Stimulated activated CD4-positive, alpha-beta T cell treated with anti-CD3 and anti-CD28 coated beads, Interleukin-12 subunit alpha, Interleukin-12 subunit beta, amount 100 ng/mL, for 4 hours (primary cell): Measurements from ENCODE around the gene MITF.
"Not testable (repeated sequence)": the region's sequence is repeated elsewhere in the genome, so short reads cannot be mapped to it uniquely, and the experiment has no call there.

Experiments used
- DNase-seq: peaks from one replicate; pipeline ENCODE4 v3.0.0-alpha.2; 2020

MITF gene

DNA sequence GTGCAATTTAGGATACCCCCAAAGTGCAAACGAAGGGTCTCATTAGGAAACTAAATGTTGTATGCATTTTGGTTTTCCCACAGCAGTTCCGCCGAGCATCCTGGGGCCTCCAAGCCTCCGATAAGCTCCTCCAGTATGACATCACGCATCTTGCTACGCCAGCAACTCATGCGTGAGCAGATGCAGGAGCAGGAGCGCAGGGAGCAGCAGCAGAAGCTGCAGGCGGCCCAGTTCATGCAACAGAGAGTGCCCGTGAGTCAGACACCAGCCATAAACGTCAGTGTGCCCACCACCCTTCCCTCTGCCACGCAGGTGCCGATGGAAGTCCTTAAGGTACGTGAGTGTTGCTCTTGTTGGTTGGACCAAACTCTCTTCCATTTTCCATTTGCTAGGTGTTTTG, 139.8 kb downstream of the MITF start:
- DNase-seq = no peak

DNA sequence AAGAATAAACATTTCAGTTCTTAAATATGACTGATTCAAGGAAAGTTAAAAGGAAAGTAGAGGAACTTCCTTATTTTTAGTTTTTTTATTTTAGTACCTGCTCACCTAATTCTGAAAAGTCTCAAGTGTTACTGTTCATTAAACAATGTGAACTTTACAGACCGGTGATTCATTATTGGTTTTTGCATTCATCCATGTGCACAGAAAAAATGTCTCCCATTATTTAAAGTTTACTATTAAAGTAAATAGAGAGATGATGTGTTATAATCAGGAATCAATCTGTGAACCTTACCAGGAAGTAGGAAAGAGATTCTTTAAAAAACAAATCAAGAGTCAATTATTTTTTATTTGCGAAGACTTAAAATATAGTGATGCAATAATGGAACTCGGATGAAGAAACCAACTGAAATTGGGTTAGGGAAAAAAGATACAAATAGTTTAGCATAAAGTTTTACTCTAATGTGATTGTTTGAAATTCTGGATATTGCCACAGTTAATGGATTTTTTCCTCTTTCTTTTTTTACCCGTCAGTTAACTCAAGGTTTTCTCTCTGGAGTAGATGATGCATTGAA, 140.9 kb downstream of the MITF start:
- no peak for DNase-seq

- no peak for DNase-seq
Measured at GRCh38 chr3:69881051-69881450, 141.8 kb downstream of the MITF start.

DNA sequence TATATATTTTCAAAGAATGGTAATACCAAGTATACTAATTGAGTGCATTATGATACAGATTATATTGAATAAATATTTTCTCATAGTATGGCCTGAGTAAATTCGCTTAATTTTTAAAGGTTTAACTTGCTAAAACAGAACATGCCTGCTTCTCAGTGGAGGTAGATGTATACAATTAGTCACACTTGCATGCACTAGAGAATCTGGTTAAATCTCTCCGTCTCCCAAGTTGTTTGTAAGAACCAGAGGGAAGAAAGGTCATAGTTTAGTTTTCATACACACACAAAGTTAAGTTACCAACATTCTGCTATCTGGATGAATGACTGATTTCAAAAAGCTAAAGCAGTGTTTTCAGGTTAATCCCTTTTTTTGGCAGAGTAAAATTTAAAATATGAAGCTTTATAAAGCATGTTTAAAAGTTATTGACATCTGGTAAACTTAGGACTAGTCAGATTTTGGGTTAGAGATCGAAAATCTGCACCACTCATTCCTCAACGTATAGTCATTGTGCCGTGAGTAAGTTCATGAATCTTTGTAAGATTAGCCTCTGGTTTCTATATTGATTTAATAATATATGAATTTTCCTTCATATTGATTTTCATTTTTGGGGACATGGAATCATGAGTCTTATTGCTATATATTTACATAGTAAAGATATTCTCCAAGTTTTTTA, 142.6 kb downstream of the MITF start:
- DNase-seq = no peak

DNA sequence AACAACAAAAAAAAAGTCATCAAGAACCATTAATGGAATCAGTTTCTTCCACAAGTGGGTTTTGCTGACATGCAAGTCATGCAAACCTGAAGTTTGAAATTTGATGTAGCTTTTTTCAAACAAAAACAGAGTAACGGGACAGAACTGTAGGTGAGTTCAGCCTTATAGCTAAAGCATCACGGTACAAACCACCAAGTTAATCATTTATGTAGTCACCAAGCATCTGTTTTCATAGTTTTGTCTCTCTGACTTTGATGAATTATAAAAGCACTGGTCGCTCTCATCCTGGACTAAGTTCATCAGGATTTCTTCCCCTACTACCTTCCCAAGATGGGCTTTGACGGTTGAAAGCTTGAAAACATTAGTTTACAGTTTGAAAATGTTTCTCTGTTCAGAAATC, 143.3 kb downstream of the MITF start:
- DNase-seq = no peak

GRCh38 chr3:69888040-69888942, 149.0 kb downstream of the MITF start:
- DNase-seq = no peak

GRCh38 chr3:69888943-69889315, 149.7 kb downstream of the MITF start:
- no peak for DNase-seq

- DNase-seq = no peak
Measured at GRCh38 chr3:69890084-69890483, 150.8 kb downstream of the MITF start.

- DNase-seq = no peak
Measured at GRCh38 chr3:69890691-69891090, 151.4 kb downstream of the MITF start.

GRCh38 chr3:69892706-69893105, 153.4 kb downstream of the MITF start:
- DNase-seq = no peak

DNA sequence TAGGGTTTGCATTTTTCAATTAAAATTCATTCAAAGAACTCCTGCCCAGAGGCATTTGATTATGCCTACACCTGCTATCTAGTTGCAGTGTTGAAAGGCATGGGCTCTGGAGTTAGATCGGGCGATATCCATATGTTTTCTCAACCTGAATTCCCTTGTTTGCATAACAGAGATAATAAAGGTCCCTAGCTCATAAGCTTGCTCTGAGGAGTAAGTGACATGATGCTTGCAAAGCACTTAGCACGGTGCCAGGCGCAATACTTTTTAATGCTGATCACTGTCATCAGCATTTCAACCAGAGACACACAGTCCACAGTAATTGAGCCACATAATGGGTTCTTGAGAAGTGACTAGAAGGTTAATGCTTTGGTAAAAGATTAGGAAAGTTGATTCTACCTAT, 154.0 kb downstream of the MITF start:
- DNase-seq = no peak

DNA sequence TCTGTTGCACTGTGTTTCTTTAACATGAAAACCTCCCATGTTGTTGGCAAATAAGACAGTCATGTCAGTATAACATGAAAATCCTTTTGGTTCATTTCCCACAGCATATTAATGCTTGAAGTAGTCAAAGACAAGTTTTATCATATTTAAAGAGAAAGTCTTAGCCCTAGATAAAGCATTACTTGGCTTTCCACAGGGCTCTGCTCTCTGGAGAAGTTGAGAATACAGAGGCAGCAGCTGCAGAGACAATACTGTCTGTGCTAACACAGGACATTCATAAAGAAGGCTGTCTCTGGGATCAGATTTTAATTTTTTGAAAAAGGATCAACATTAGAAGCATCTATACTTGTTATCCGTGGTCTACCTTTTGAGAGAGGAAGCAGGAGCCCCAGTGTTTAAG, 156.8 kb downstream of the MITF start:
- no peak for DNase-seq

DNA sequence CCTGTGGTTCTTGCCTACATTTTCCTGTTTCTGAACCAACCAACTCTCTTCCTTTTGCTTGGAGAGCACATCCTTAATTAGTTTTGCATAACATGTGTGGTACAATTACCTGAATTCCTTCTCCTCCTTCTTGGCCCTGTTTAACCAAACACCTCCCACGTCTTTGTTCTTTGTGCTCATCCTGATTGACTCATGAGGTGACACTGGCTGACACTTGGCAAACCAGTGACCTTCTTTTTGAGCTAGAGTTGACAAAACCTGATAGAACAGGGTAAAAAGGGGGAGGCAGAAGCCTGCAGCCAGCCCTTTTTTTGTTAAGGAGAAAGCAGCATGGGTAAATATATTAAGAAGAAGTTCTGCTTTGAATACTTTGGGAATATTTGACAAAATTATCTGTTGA, 161.1 kb downstream of the MITF start:
- no peak for DNase-seq

DNA sequence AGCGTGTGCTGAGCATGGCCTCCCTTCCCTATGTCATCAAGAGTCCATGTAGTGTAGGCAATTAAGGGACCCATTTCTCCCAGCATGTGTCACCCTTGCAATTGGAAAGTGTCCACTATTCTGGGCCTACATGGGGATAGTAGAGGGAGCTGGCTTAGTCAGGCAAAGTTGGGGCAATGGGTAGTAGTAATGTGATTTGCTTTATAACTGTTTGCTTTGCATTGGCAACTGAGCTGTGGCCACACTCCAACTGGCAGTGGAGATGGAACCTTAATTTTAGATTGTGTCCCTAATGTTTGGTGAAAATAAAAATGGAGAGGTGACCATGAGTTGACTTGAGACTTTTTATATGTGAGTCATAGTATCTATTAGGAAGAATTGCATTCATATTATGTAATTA, 162.5 kb downstream of the MITF start:
- DNase-seq = no peak

GRCh38 chr3:69902386-69902785, 163.1 kb downstream of the MITF start:
- no peak for DNase-seq

DNA sequence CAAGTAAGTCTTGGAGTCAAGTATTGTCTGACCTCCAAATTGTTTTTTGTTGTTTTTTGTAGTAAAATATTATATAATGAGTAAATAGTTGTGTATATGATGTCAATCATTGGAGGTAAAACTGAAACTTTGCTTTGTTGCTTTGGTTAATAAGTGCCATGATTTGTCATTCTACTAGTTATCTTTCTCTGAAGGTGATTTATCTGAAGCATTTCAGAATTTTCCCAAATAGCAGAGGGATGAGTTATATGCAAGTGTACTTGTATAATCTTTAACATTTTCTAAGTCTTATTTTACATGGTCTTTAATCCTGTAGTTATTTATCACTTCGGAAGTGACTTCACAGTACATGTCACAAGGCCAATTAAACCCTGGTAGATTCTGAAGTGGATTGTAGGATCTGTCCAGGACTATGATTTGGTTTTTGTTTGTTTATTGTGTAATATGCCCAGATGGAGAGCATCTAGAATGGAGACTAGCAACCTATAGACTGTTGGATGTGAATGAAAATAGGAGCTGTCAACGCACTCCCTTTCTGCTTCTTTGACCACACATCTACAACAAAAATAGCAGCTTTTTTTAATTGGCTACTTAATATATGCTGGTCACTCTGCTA, 167.2 kb downstream of the MITF start:
- DNase-seq = no peak

GRCh38 chr3:69907554-69907953, 168.3 kb downstream of the MITF start:
- no peak for DNase-seq

DNA sequence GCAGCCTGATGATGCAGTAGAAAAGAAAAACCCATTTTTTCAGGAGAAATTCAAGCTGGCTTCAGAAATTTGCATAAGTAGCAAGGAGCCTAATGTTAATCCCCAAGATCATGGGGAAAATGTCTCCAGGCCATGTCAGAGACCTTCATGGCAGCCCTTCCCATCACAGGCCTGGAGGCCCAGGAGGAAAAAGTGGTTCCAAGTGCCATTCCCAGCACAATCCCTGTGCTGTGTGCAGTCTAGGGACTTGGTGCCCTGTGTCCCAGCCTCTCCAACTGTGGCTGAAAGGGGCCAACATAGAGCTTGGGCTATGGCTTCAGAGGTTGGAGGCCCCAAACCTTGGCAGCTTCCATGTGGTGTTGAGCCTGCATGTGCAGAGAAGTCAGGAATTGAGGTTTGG, 170.6 kb downstream of the MITF start:
- DNase-seq = not testable (repeated sequence)

GRCh38 chr3:69913422-69913821, 174.2 kb downstream of the MITF start:
- no peak for DNase-seq

DNA sequence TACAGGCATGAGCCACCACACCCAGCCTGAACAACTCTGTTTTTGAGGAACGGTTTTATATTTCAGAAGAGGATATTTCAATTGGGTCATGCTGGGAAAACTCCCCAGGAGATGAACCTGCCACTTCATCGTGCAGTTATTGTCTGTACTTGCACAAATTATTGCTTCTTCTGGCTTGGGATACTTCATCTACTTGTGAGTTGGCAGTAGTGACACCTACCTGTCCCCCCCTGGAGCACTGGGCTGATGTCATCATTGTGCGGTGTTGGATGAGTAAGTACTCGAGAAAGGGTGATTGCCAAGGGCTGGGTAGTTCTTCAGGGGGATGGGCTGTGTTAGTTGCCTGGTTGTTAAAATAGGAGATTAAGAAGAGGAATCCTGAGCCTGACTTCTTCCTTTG, 175.1 kb downstream of the MITF start:
- DNase-seq = no peak

DNA sequence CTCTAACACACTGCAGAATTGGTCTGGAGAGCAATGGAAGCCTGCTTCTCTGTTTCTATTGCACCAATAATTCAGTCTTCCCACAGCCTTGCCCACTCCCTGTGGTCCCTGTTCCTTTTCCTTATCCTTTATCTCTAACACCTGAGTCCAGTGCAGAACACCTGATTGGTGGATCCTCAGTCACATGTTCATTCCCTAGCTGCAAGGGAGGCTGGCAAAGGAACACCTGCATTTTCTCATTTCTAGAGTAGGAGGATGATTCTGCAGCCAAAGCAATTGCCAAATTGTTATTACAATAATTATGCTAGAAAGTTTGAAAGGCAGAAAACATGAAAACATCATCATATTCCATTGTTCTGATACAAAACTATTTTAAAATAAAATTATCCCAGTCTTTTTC, 176.5 kb downstream of the MITF start:
- DNase-seq = no peak

- not testable (repeated sequence) for DNase-seq
Measured at GRCh38 chr3:69920009-69920408, 180.7 kb downstream of the MITF start.

- DNase-seq = no peak
Measured at GRCh38 chr3:69921651-69922050, 182.4 kb downstream of the MITF start.

GRCh38 chr3:69922521-69923000, 183.3 kb downstream of the MITF start:
- DNase-seq = no peak
